Neural progenitor cell (in vitro differentiated cells): Measurements from ENCODE around the gene BRIX1.

Source experiments
- EZH2 ChIP-seq: fragments of 200-600 bp; sonication (generic); IDR thresholded peaks from 2 replicates; pipeline ENCODE4 v1.6.1; 2017; ENCODE audit warnings: antibody characterized with exemption, mild to moderate bottlenecking, moderate library complexity
- EZH2phosphoT487 ChIP-seq: fragments of 200-600 bp; sonication (generic); IDR thresholded peaks from 2 replicates; pipeline ENCODE4 v1.6.1; 2017; ENCODE audit warnings: antibody characterized with exemption
- TF ChIP-seq, protein P1 (sequence below): fragments of 200-600 bp; sonication (generic); IDR thresholded peaks from 2 replicates; pipeline ENCODE4 v1.5.1; 2017; ENCODE audit warnings: antibody characterized with exemption, mild to moderate bottlenecking

- TF ChIP-seq, protein P1, sequence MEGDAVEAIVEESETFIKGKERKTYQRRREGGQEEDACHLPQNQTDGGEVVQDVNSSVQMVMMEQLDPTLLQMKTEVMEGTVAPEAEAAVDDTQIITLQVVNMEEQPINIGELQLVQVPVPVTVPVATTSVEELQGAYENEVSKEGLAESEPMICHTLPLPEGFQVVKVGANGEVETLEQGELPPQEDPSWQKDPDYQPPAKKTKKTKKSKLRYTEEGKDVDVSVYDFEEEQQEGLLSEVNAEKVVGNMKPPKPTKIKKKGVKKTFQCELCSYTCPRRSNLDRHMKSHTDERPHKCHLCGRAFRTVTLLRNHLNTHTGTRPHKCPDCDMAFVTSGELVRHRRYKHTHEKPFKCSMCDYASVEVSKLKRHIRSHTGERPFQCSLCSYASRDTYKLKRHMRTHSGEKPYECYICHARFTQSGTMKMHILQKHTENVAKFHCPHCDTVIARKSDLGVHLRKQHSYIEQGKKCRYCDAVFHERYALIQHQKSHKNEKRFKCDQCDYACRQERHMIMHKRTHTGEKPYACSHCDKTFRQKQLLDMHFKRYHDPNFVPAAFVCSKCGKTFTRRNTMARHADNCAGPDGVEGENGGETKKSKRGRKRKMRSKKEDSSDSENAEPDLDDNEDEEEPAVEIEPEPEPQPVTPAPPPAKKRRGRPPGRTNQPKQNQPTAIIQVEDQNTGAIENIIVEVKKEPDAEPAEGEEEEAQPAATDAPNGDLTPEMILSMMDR: no peak
- TF ChIP-seq EZH2 (no peak), EZH2phosphoT487 (no peak)
Measured at GRCh38 chr5:34914671-34915138, 806 bp upstream of the BRIX1 start.
